K562 (cell line): ENCODE measurements around the gene SUGP1. TPM values are rescaled to one million over a fixed set of nuclear protein-coding genes. Genes with fewer than 3 reads are reported as not detected.

Experiments used
- ATAC-seq: fragments of 200-7000 bp; cut with Tn5 transposase; 3 replicates; pipeline ENCODE4 v1.9.1; 2020; ENCODE audit warnings: moderate library complexity
- BruUV-seq: library from RNA; stranded (reverse); fragments of 400-500 nt; replicated peaks from 2 replicates; lab custom pipeline; 2021; lab: Mats Ljungman, UMichigan
- CTCF ChIA-PET: fragments of 300-600 bp; formaldehyde crosslinking; extraction: SDS; loops from one replicate; lab custom pipeline; 2021; ENCODE audit warnings: low intra/inter-chr PET ratio; lab: Yijun Ruan, JAX
- POLR2A ChIA-PET: fragments of 300-600, 350-650 bp; sonication (Branson Sonifier 250); formaldehyde crosslinking; extraction: SDS; loops from one replicate; lab custom pipeline; 2021; ENCODE audit warnings: antibody characterized with exemption, inconsistent platforms; lab: Yijun Ruan, JAX
- DNase-seq, 4 experiments: peaks; one replicate each; pipeline versions ENCODE4 v3.0.0 to v3.0.0-alpha.2; 2011 to 2018; ENCODE audit warnings: low spot score in 3 of 4, mixed read lengths in 3 of 4; ENCODE audit errors: extremely low read depth in 1 of 4
- FAIRE-seq: peaks from 2 replicates; lab custom pipeline; 2011; peaks lifted over from hg19 to GRCh38; lab: Jason Lieb, UNC
- H2AFZ ChIP-seq: 2 replicates; pipeline ENCODE4 v1.6.0; 2011; ENCODE audit warnings: low read depth, low read length, control low read depth, inconsistent platforms
- H3K27ac ChIP-seq: fragments of 200-600 bp; 3 replicates; pipeline ENCODE4 v1.8.0; 2011; ENCODE audit warnings: low read depth, mild to moderate bottlenecking, control low read depth, inconsistent platforms, low read length, moderate library complexity, mixed read lengths; ENCODE audit errors: extremely low read depth
- H3K27me3 ChIP-seq, 2 experiments: fragments of 300-600 bp in 1 of 2; 2 replicates in 1 of 2; 3 replicates in 1 of 2; pipeline versions ENCODE4 v1.6.0 to v1.8.0; 2011; ENCODE audit warnings: inconsistent platforms in 2 of 2, low read length in 2 of 2, mild to moderate bottlenecking in 1 of 2, mixed read lengths in 1 of 2, moderate library complexity in 1 of 2; ENCODE audit not compliant: control insufficient read depth in 2 of 2, insufficient read depth in 2 of 2
- H3K36me3 ChIP-seq: fragments of 300-600 bp; 3 replicates; pipeline ENCODE4 v1.8.0; 2011; ENCODE audit warnings: mild to moderate bottlenecking, low read length, inconsistent platforms; ENCODE audit not compliant: control insufficient read depth, insufficient read depth
- H3K4me1 ChIP-seq, 2 experiments: fragments of 200-600 bp in 1 of 2; replicated peaks in 1 of 2; 2 replicates in 1 of 2; 3 replicates in 1 of 2; pipeline versions ENCODE4 v1.5.1 to v1.8.0; 2011; ENCODE audit warnings: inconsistent platforms in 2 of 2, low read length in 2 of 2, mild to moderate bottlenecking in 1 of 2, mixed read lengths in 1 of 2, moderate library complexity in 1 of 2; ENCODE audit not compliant: control insufficient read depth in 2 of 2, insufficient read depth in 2 of 2
- H3K4me2 ChIP-seq: 2 replicates; pipeline ENCODE4 v1.6.1; 2011; ENCODE audit warnings: low read length, control low read depth, inconsistent platforms, mixed read lengths; ENCODE audit not compliant: insufficient read depth
- H3K4me3 ChIP-seq: fragments of 200-600 bp; sonication (generic), shearing (Covaris generic); 2 replicates; pipeline ENCODE4 v1.5.1; 2016; ENCODE audit warnings: control low read depth, inconsistent platforms
- H3K79me2 ChIP-seq: fragments of 200-600 bp; 3 replicates; pipeline ENCODE4 v1.8.0; 2011; ENCODE audit warnings: low read length, inconsistent platforms; ENCODE audit not compliant: control insufficient read depth, insufficient read depth
- H3K9ac ChIP-seq, 2 experiments: 2 replicates each; pipeline versions ENCODE4 v1.6.0 to v1.6.1; 2011; ENCODE audit warnings: low read depth in 2 of 2, low read length in 2 of 2, control low read depth in 1 of 2, inconsistent platforms in 1 of 2, mild to moderate bottlenecking in 1 of 2, mixed read lengths in 1 of 2; ENCODE audit not compliant: insufficient read depth in 1 of 2
- H3K9me1 ChIP-seq: one replicate; pipeline ENCODE4 v1.6.0; 2011; ENCODE audit warnings: inconsistent platforms, mild to moderate bottlenecking, low read length, moderate library complexity; ENCODE audit not compliant: control insufficient read depth, insufficient read depth
- H3K9me3 ChIP-seq: replicated peaks from 2 replicates; pipeline ENCODE4 v1.5.1; 2011; ENCODE audit warnings: low read depth, low read length, inconsistent platforms; ENCODE audit not compliant: control insufficient read depth, insufficient read depth
- H4K20me1 ChIP-seq: replicated peaks from 2 replicates; pipeline ENCODE4 v1.6.1; 2011; ENCODE audit warnings: low read length, inconsistent platforms, mixed read lengths; ENCODE audit not compliant: control insufficient read depth, insufficient read depth
- ARNT ChIP-seq, 2 experiments: fragments of 450-650 bp; IDR thresholded peaks; 2 replicates each; pipeline ENCODE4 v1.6.1; 2016; ENCODE audit warnings: mild to moderate bottlenecking in 1 of 2
- BMI1 ChIP-seq: fragments of 150-350 bp; IDR thresholded peaks from 2 replicates; pipeline ENCODE4 v1.6.1; 2014; ENCODE audit warnings: low read length
- CBX3 ChIP-seq, 2 experiments: IDR thresholded peaks; 1 replicate in 1 of 2; 2 replicates in 1 of 2; pipeline ENCODE4 v1.6.1; 2012; ENCODE audit warnings: inconsistent platforms in 2 of 2, low read length in 2 of 2, borderline replicate concordance in 1 of 2, control low read depth in 1 of 2
- FOXK2 ChIP-seq, 2 experiments: fragments of 450-650 bp; IDR thresholded peaks in 1 of 2; conservative IDR thresholded peaks in 1 of 2; 2 replicates each; pipeline ENCODE4 v1.6.1; 2016; ENCODE audit warnings: low read depth in 2 of 2, mild to moderate bottlenecking in 1 of 2
- MCM7 ChIP-seq, 2 experiments: fragments of 450-650 bp; IDR thresholded peaks; 2 replicates each; pipeline ENCODE4 v1.6.1; 2016 to 2018
- NCOA1 ChIP-seq: fragments of 450-650 bp; IDR thresholded peaks from 2 replicates; pipeline ENCODE4 v1.6.1; 2016; ENCODE audit warnings: low read depth
- RFX1 ChIP-seq: fragments of 450-650 bp; IDR thresholded peaks from 2 replicates; pipeline ENCODE4 v1.6.1; 2016; ENCODE audit warnings: mild to moderate bottlenecking, moderate library complexity
- SMARCC2 ChIP-seq: fragments of 450-650 bp; IDR thresholded peaks from 2 replicates; pipeline ENCODE4 v1.6.1; 2017; ENCODE audit warnings: antibody characterized with exemption, moderate library complexity, mild to moderate bottlenecking, low read depth
- SPI1 ChIP-seq: IDR thresholded peaks from 2 replicates; pipeline ENCODE4 v1.6.1; 2011; ENCODE audit warnings: low read depth, low read length, control low read depth, borderline replicate concordance
- TAF9B ChIP-seq: fragments of 450-650 bp; IDR thresholded peaks from 2 replicates; pipeline ENCODE4 v1.6.1; 2018; ENCODE audit warnings: mild to moderate bottlenecking; ENCODE audit not compliant: partially characterized antibody
- THRAP3 ChIP-seq: fragments of 450-650 bp; IDR thresholded peaks from 2 replicates; pipeline ENCODE4 v1.6.1; 2016; ENCODE audit warnings: mild to moderate bottlenecking, inconsistent platforms, borderline replicate concordance
- XRCC4 ChIP-seq: IDR thresholded peaks from one replicate; pipeline ENCODE4 v1.6.1; 2011; ENCODE audit not compliant: insufficient read depth, insufficient read length; ENCODE audit errors: extremely low read depth
- ZKSCAN3 ChIP-seq: fragments of 250-450 bp; sonication (Bioruptor Pico); IDR thresholded peaks from 2 replicates; pipeline ENCODE4 v1.4.0; 2020
- ZNF197 ChIP-seq: fragments of 200-800 bp; sonication (Bioruptor generic); IDR thresholded peaks from 2 replicates; pipeline ENCODE4 v1.6.1; 2016; ENCODE audit warnings: low read depth, missing genetic modification characterization, missing compliant biosample characterization
- ZNF23 ChIP-seq: fragments of 250-450 bp; sonication (Bioruptor Pico); IDR thresholded peaks from 2 replicates; pipeline ENCODE4 v1.4.0; 2020; ENCODE audit warnings: mild to moderate bottlenecking
- ZNF253 ChIP-seq: fragments of 250-450 bp; sonication (Bioruptor Pico); conservative IDR thresholded peaks from 2 replicates; pipeline ENCODE4 v1.6.1; 2021; ENCODE audit warnings: mild to moderate bottlenecking
- ZNF263 ChIP-seq: sonication (generic); formaldehyde crosslinking; IDR thresholded peaks from 2 replicates; pipeline ENCODE4 v1.8.0; 2022; ENCODE audit warnings: mild to moderate bottlenecking, missing genetic modification reagents, borderline replicate concordance
- ZNF324 ChIP-seq: fragments of 250-450 bp; sonication (Bioruptor Pico); IDR thresholded peaks from 2 replicates; pipeline ENCODE4 v1.4.0; 2020; ENCODE audit warnings: mild to moderate bottlenecking
- in situ Hi-C: fragments of 300-500 bp; cut with MboI; formaldehyde crosslinking; loops from 4 replicates; pipeline ENCODE4 v1.15.0; 2018; ENCODE audit warnings: inconsistent platforms, mixed read lengths
- intact Hi-C: fragments of 100-400 bp; cut with micrococcal nuclease; formaldehyde crosslinking; loops from 2 replicates; pipeline ENCODE4 v1.14.2; 2022
- polyA plus RNA-seq, 8 experiments: library from polyadenylated mRNA; depleted of rRNA in 4 of 8; stranded (reverse) in 5 of 8; unstranded in 3 of 8; fragments of >200 nt; fragmentation: Nextera tagmentation in 2 of 8; fragmentation: Illumina TruSeq in 1 of 8; extraction: Ambion mirVana in 2 of 8; extraction: Trizol in 1 of 8; gene quantifications; 2 replicates each; pipeline versions ENCODE4 v1.2.1 to v1.2.3, GENCODE V29; 2011 to 2014; ENCODE audit warnings: inconsistent platforms in 1 of 8, missing spikeins in 1 of 8
- total RNA-seq, 7 experiments: library from RNA; depleted of rRNA in 6 of 7; stranded (reverse); fragments of >200 nt in 6 of 7; fragmentation: Illumina TruSeq in 2 of 7; extraction: Trizol in 2 of 7; gene quantifications; 2 replicates each; pipeline versions ENCODE4 v1.2.1 to v1.2.3, GENCODE V29; 2011 to 2021; ENCODE audit warnings: low replicate concordance in 1 of 7
- TF ChIP-seq, protein P1 (sequence below): fragments of 250-450 bp; sonication (Bioruptor Pico); IDR thresholded peaks from 2 replicates; pipeline ENCODE4 v1.9.0; 2021; ENCODE audit warnings: mild to moderate bottlenecking
- TF ChIP-seq, protein P2 (sequence below): fragments of 450-650 bp; IDR thresholded peaks from 2 replicates; pipeline ENCODE4 v1.6.1; 2016

SUGP1 gene
- total and polyA plus RNA-seq, 9 of the 15 experiments (the other 6 are each of a cell fraction or from before 2014, with no cell fraction given), result 1.0 to 53.3 (median 32.4) TPM

DNA sequence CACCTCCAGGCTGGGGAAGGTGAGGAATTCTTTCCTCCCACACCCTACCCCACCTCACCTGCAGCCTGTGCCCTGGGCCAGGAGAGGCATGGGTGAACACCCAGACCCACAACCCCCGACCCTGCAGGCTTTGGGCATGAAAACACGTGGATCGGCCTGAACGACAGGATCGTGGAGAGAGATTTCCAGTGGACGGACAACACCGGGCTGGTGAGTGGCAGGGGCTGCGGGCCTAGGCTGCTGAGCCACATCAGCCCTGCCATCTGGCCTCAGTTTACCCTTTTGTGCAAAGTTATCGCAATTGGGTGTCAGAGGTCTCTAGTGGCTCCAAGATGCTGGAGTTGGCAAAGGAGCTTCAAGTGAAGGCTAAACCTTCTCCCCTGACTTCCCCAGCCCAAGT, 79.8 kb downstream of the SUGP1 start (continued):
- TF ChIP-seq RFX1 (no peak), SPI1 (no peak), BMI1 (no peak), ZNF23 (CRISPR knock-in tag) (no peak)

DNA sequence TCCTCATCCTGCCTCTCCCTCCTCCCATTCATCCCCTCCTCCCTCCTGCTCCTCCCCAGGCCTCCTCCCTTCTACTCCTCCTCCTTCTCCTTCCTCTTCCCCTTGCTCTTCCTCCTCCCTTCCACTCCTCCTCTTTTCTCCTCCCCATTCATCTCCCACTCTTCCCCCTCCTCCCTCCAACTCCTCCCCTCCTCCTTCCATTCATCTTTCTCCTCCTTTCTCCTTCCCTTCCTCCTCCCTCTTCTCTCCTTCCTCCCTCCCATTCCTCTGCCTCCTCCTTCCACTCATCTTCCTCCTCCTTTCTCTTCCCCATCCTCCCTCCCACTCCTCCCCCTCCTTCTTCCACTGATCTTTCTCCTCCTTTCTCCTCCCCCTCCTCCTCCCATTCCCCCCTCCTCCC, 80.6 kb downstream of the SUGP1 start:
- FAIRE-seq (no peak), DNase-seq (no peak), ATAC-seq (no peak)
- H3K9ac ChIP-seq, result no peak overlapping the region
- H3K9me1 ChIP-seq, result no peaks in the 10 kb centered on the region
- no peaks in the 10 kb centered on the region for H4K20me1 ChIP-seq
- H3K4me2 ChIP-seq, result no peak overlapping the region
- H3K79me2 ChIP-seq, result no peaks in the 10 kb centered on the region
- no peak overlapping the region for H3K27ac ChIP-seq
- intact Hi-C loops, result no loop called here
- CTCF ChIA-PET, result no interaction called here
- in situ Hi-C loops, result no loop called here
- H3K4me3 ChIP-seq, result no peak overlapping the region
- peaks cover 6 to 13% of the 10 kb centered on the region in 2 experiments; a peak in 3 of 5 replicates for H3K27me3 ChIP-seq
- POLR2A ChIA-PET, result no interaction called here
- BruUV-seq, result no TSS peak
- H3K9me3 ChIP-seq, result peaks cover 1% of the 10 kb centered on the region
- peaks cover 0 to 4% of the 10 kb centered on the region in 2 experiments; a peak in 2 of 5 replicates for H3K4me1 ChIP-seq
- no peak overlapping the region for H2AFZ ChIP-seq
- TF ChIP-seq THRAP3 (no peak), ZNF263 (CRISPR knock-in tag) (peak; percentile 91), CBX3 (IDR thresholded peaks at IDR 0.05; ENCODE audit: borderline replicate concordance in 1 of 2, low read length in 2 of 2) (no peak), MCM7 (IDR thresholded peaks at IDR 0.05) (no peak), ARNT (IDR thresholded peaks at IDR 0.05) (no peak), SMARCC2 (no peak), NCOA1 (no peak), ZNF253 (no peak), XRCC4 (no peak), ZKSCAN3 (CRISPR knock-in tag) (no peak), ZNF324 (no peak), TAF9B (no peak), FOXK2 (conservative IDR thresholded peaks at IDR 0.05 in 1 of 2, IDR thresholded peaks at IDR 0.05 in 1 of 2; ENCODE audit: low read depth in 2 of 2) (no peak), ZNF197 (CRISPR knock-in tag) (no peak)
- TF ChIP-seq, protein P1, sequence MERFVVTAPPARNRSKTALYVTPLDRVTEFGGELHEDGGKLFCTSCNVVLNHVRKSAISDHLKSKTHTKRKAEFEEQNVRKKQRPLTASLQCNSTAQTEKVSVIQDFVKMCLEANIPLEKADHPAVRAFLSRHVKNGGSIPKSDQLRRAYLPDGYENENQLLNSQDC, result no peak
- TF ChIP-seq, protein P2, sequence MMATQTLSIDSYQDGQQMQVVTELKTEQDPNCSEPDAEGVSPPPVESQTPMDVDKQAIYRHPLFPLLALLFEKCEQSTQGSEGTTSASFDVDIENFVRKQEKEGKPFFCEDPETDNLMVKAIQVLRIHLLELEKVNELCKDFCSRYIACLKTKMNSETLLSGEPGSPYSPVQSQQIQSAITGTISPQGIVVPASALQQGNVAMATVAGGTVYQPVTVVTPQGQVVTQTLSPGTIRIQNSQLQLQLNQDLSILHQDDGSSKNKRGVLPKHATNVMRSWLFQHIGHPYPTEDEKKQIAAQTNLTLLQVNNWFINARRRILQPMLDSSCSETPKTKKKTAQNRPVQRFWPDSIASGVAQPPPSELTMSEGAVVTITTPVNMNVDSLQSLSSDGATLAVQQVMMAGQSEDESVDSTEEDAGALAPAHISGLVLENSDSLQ, result peak; percentile 39; the same call in 1 of the 2 replicates
- no peaks in the 10 kb centered on the region for H3K36me3 ChIP-seq
